CD4-positive, alpha-beta T cell (primary cell): ENCODE results near the gene NEB. TPM values are rescaled to one million over a fixed set of nuclear protein-coding genes. Genes with fewer than 3 reads are reported as not detected.

Source experiments
- ATAC-seq: fragments of 200-7000 bp; cut with Tn5 transposase; one replicate; pipeline ENCODE4 v1.10.0; 2022; ENCODE audit warnings: mild to moderate bottlenecking; ENCODE audit not compliant: poor library complexity
- CTCF ChIA-PET: fragments of 350-600 bp; sonication (Branson Sonifier 250); formaldehyde crosslinking; loops from one replicate; lab custom pipeline; 2021; ENCODE audit warnings: antibody characterized with exemption, inconsistent platforms; lab: Charles Lee
- POLR2A ChIA-PET: fragments of 350-600 bp; sonication (Branson Sonifier 250); formaldehyde crosslinking; loops from one replicate; lab custom pipeline; 2021; ENCODE audit warnings: antibody characterized with exemption, inconsistent platforms; lab: Charles Lee
- DNase-seq, 14 experiments: peaks; one replicate each; pipeline ENCODE4 v3.0.0-alpha.2; 2013 to 2020; ENCODE audit warnings: mixed read lengths in 2 of 14
- H3K27ac ChIP-seq, 2 donors: one replicate each; pipeline versions ENCODE4 v1.5.1 to v1.7.0; 2013; ENCODE audit warnings: low read length in 2 of 2, low read depth in 1 of 2, mild to moderate bottlenecking in 1 of 2
- H3K27me3 ChIP-seq, 2 experiments: 1 replicate in 1 of 2; 2 replicates in 1 of 2; pipeline versions ENCODE4 v1.6.1 to v1.7.0; 2013; ENCODE audit warnings: low read length in 2 of 2, control low read depth in 1 of 2, mild to moderate bottlenecking in 1 of 2, moderate library complexity in 1 of 2; ENCODE audit not compliant: insufficient read depth in 2 of 2, control insufficient read depth in 1 of 2
- H3K36me3 ChIP-seq: one replicate; pipeline ENCODE4 v1.6.1; 2013; ENCODE audit warnings: low read length, control low read depth; ENCODE audit not compliant: insufficient read depth
- H3K4me1 ChIP-seq: one replicate; pipeline ENCODE4 v1.6.1; 2013; ENCODE audit warnings: low read length, control low read depth; ENCODE audit not compliant: insufficient read depth
- H3K4me3 ChIP-seq: one replicate; pipeline ENCODE4 v1.5.1; 2013; ENCODE audit warnings: mild to moderate bottlenecking, low read length, moderate library complexity
- H3K9me3 ChIP-seq, 2 experiments: 1 replicate in 1 of 2; 2 replicates in 1 of 2; pipeline versions ENCODE4 v1.6.1 to v1.7.0; 2013; ENCODE audit warnings: low read length in 2 of 2, mild to moderate bottlenecking in 2 of 2, control low read depth in 1 of 2, moderate library complexity in 1 of 2; ENCODE audit not compliant: control insufficient read depth in 1 of 2, insufficient read depth in 1 of 2
- H3K27ac Mint-ChIP-seq: one replicate; pipeline ENCODE4 v1.8.0; 2020; ENCODE audit warnings: mixed read lengths
- H3K27me3 Mint-ChIP-seq: one replicate; pipeline ENCODE4 v1.8.0; 2021; ENCODE audit warnings: mixed read lengths
- H3K36me3 Mint-ChIP-seq: one replicate; pipeline ENCODE4 v1.8.0; 2021; ENCODE audit warnings: low read depth, mixed read lengths
- H3K4me1 Mint-ChIP-seq: one replicate; pipeline ENCODE4 v1.8.0; 2021; ENCODE audit warnings: low read depth, mixed read lengths
- H3K4me3 Mint-ChIP-seq: one replicate; pipeline ENCODE4 v1.8.0; 2020; ENCODE audit warnings: mild to moderate bottlenecking, mixed read lengths
- H3K9me3 Mint-ChIP-seq: one replicate; pipeline ENCODE4 v1.8.0; 2020; ENCODE audit warnings: mixed read lengths
- CTCF ChIP-seq: fragments of 200-600 bp; IDR thresholded peaks from one replicate; pipeline ENCODE4 v1.8.0; 2022; ENCODE audit warnings: antibody characterized with exemption, mild to moderate bottlenecking
- intact Hi-C, 2 experiments: fragments of 100-400 bp; cut with DNase I in 1 of 2; cut with micrococcal nuclease in 1 of 2; formaldehyde crosslinking; loops; one replicate each; pipeline versions ENCODE4 v1.15.1 to v1.9.0; 2023 to 2025; cut with DNase I, micrococcal nuclease
- total RNA-seq, 174 experiments: library from RNA in 2 of 174; stranded (reverse) in 2 of 174; gene quantifications; one replicate each; pipeline ENCODE4 v1.2.3 and lab custom pipeline; 2021 to 2026

Gene NEB
- total RNA-seq, 2 experiments from 2014 or later = 1.2 to 1.8 TPM

- CTCF ChIA-PET = no interaction called here
- TF ChIP-seq CTCF = no peak
Observed at GRCh38 chr2:151483546-151483945, 250.7 kb downstream of the NEB start.

DNA sequence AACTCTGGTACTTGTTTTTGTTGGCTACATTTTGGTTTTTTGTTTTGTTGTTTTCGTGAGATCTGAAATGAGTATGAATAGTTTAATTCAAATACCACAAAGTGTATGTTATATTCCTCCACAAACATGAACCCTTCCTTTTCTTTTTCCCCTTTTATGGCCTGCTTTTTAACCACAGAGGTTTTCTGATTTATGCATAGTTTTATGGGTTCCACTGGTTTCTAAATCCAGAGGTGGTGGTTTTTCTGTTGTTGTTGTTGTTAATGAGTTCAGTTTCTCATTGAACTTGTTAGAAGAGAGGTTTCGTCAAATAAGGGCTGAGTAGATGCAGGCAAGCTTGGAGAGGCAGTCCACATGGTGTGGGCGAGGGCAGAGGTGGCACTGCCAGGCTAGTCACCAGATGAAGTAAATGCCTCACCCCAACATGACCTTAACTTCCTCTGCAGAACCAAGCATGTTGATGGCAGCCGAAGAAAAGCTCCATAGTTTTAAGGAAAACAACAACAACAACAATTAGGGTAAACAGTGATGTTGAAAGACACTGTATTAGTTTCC is 252.0 kb downstream of the NEB start:
- CTCF ChIA-PET = no interaction called here
- no peak for DNase-seq
- intact Hi-C loops = no loop called here
- no peak overlapping the region for H3K27ac ChIP-seq
- no peaks in the 10 kb centered on the region for H3K9me3 ChIP-seq
- TF ChIP-seq CTCF = no peak
- H3K27me3 ChIP-seq = no peaks in the 10 kb centered on the region
- Mint-ChIP-seq H3K27ac (no peak overlapping the region), H3K9me3 (no peaks in the 10 kb centered on the region), H3K4me3 (no peak overlapping the region), H3K36me3 (peaks cover 76% of the 10 kb centered on the region), H3K4me1 (peaks cover 5% of the 10 kb centered on the region), H3K27me3 (no peaks in the 10 kb centered on the region)
- H3K36me3 ChIP-seq = peaks cover 11% of the 10 kb centered on the region
- no peak overlapping the region for H3K4me3 ChIP-seq
- POLR2A ChIA-PET = no interaction called here
- H3K4me1 ChIP-seq = no peaks in the 10 kb centered on the region
- ATAC-seq = no peak

More at GRCh38 chr2:151483546-151483945, 250.7 kb downstream of the NEB start:
- Histone ChIP-seq H3K27ac (no peak overlapping the region), H3K36me3 (peaks cover 11% of the 10 kb centered on the region), H3K4me1 (no peaks in the 10 kb centered on the region), H3K9me3 (no peaks in the 10 kb centered on the region), H3K4me3 (no peak overlapping the region), H3K27me3 (no peaks in the 10 kb centered on the region)
- POLR2A ChIA-PET = no interaction called here
- ATAC-seq = no peak
- no peaks in the 10 kb centered on the region for H3K9me3 Mint-ChIP-seq
- H3K27ac Mint-ChIP-seq = no peak overlapping the region
- H3K4me1 Mint-ChIP-seq = peaks cover 5% of the 10 kb centered on the region
- no peak for DNase-seq
- no peak overlapping the region for H3K4me3 Mint-ChIP-seq
- intact Hi-C loops = no loop called here
- no peaks in the 10 kb centered on the region for H3K27me3 Mint-ChIP-seq
- H3K36me3 Mint-ChIP-seq = peaks cover 63% of the 10 kb centered on the region

GRCh38 chr2:151481744-151482143 is 252.5 kb downstream of the NEB start:
- intact Hi-C loops = no loop called here
- no peak for TF ChIP-seq CTCF
- Mint-ChIP-seq H3K9me3 (no peaks in the 10 kb centered on the region), H3K4me3 (no peak overlapping the region), H3K27me3 (no peaks in the 10 kb centered on the region), H3K27ac (no peak overlapping the region), H3K4me1 (peaks cover 5% of the 10 kb centered on the region), H3K36me3 (peaks cover 81% of the 10 kb centered on the region)
- Histone ChIP-seq H3K4me3 (no peak overlapping the region), H3K36me3 (peaks cover 11% of the 10 kb centered on the region), H3K4me1 (no peaks in the 10 kb centered on the region), H3K27ac (no peak overlapping the region), H3K27me3 (no peaks in the 10 kb centered on the region), H3K9me3 (no peaks in the 10 kb centered on the region)
- ATAC-seq = no peak
- DNase-seq = no peak
- ChIA-PET CTCF (no interaction called here), POLR2A (no interaction called here)
